HG02973 (cell line): Measurements from ENCODE around the gene USP10.
A peak's percentile ranks its signal among the peaks of the same experiment; 100 is the strongest.
"Not testable (repeated sequence)": the region's sequence is repeated elsewhere in the genome, so short reads cannot be mapped to it uniquely, and the experiment has no call there.

Source experiments
- ATAC-seq: cut with Tn5 transposase; IDR thresholded peaks from one replicate; pipeline ENCODE4 v1.9.1; 2021; ENCODE audit warnings: moderate library complexity; ENCODE audit not compliant: unreplicated experiment

USP10 gene

GRCh38 chr16:84673561-84673960, 26.2 kb upstream of the USP10 start:
- no peak for ATAC-seq

- no peak for ATAC-seq
These were observed 24.4 kb upstream of the USP10 start for GRCh38 chr16:84675423-84675822.

GRCh38 chr16:84675884-84676283, 23.9 kb upstream of the USP10 start:
- no peak for ATAC-seq

GRCh38 chr16:84677017-84677803, 22.6 kb upstream of the USP10 start:
- ATAC-seq: no peak

GRCh38 chr16:84677849-84678248, 22.0 kb upstream of the USP10 start:
- ATAC-seq: no peak

- no peak for ATAC-seq
These were observed 21.3 kb upstream of the USP10 start for GRCh38 chr16:84678541-84678940.

GRCh38 chr16:84680165-84680842, 19.5 kb upstream of the USP10 start:
- ATAC-seq: no peak

- ATAC-seq: no peak
These were observed 18.8 kb upstream of the USP10 start for GRCh38 chr16:84680843-84681629.

GRCh38 chr16:84683691-84684591, 15.9 kb upstream of the USP10 start:
- no peak for ATAC-seq

GRCh38 chr16:84684592-84684965, 15.2 kb upstream of the USP10 start:
- ATAC-seq: no peak

GRCh38 chr16:84685210-84685609, 14.6 kb upstream of the USP10 start:
- no peak for ATAC-seq

GRCh38 chr16:84686707-84687298, 13.0 kb upstream of the USP10 start:
- ATAC-seq: no peak

GRCh38 chr16:84687715-84688114, 12.1 kb upstream of the USP10 start:
- ATAC-seq: peak; percentile 89

- not testable (repeated sequence) for ATAC-seq
These were observed 11.6 kb upstream of the USP10 start for GRCh38 chr16:84688163-84688562.

- no peak for ATAC-seq
These were observed 10.7 kb upstream of the USP10 start for GRCh38 chr16:84689111-84689510.

GRCh38 chr16:84690088-84690819, 9.5 kb upstream of the USP10 start:
- ATAC-seq: no peak

GRCh38 chr16:84692451-84693214, 7.2 kb upstream of the USP10 start:
- no peak for ATAC-seq

GRCh38 chr16:84693869-84694268, 5.9 kb upstream of the USP10 start:
- ATAC-seq: not testable (repeated sequence)

- ATAC-seq: no peak
These were observed 4.8 kb upstream of the USP10 start for GRCh38 chr16:84694980-84695379.
